ENCODE results near the gene INPP4A.

The INPP4A gene

DNA sequence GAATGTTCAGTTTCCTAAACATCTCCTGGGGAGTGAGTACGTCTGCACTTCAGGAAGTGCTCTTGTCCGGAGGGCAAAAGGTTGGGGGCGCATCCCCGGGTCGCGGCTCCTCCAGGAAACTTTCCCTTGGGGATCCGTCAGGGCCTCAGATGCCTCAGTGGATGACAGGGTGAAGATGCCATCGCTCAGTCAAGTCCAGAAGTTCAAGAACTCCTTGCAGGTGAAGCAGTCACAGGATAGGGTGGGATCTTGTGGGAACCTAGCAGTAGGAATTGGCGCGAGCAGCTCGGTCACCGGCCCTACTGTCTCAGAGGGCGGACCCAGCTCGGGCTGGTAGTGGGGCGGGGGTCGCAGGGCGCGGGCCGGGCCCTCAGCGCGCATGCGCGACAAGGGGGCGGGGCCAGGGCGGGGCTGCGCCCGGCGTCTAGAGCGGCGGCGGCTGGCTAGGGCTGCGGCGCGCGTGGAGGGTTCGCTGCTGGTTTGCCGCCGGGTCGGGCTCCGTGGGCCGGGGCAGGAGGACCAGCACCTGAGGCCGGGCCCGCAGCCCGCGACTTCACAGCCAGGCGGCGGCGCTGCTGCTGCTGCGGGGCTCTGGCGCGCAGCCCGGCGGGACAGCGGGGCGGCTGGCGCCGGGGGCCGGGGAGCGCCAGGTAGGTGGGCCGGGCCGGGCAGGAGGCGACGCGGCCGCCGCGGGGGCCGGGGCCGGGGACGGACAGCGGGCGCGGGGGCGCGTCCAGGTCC, at the start of gene INPP4A:
INPP4A (plus strand) TSS at position 423 of the 741 bp plus-strand sequence. CDS start 75,191 bp downstream, outside the sequence.
- POLR2A ChIA-PET = no interaction called here
- H3K4me3 ChIP-seq (ENCODE audit: low read depth, low read length) = peak within 1 kb of the TSS; percentile 74
- CTCF ChIA-PET = no interaction called here
- TF ChIP-seq, protein P1, sequence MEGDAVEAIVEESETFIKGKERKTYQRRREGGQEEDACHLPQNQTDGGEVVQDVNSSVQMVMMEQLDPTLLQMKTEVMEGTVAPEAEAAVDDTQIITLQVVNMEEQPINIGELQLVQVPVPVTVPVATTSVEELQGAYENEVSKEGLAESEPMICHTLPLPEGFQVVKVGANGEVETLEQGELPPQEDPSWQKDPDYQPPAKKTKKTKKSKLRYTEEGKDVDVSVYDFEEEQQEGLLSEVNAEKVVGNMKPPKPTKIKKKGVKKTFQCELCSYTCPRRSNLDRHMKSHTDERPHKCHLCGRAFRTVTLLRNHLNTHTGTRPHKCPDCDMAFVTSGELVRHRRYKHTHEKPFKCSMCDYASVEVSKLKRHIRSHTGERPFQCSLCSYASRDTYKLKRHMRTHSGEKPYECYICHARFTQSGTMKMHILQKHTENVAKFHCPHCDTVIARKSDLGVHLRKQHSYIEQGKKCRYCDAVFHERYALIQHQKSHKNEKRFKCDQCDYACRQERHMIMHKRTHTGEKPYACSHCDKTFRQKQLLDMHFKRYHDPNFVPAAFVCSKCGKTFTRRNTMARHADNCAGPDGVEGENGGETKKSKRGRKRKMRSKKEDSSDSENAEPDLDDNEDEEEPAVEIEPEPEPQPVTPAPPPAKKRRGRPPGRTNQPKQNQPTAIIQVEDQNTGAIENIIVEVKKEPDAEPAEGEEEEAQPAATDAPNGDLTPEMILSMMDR (IDR thresholded peaks at IDR 0.05; ENCODE audit: insufficient read depth, low read length, missing control alignments) = no peak
- DNase-seq (ENCODE audit: low read depth, low spot score) = no peak

DNA sequence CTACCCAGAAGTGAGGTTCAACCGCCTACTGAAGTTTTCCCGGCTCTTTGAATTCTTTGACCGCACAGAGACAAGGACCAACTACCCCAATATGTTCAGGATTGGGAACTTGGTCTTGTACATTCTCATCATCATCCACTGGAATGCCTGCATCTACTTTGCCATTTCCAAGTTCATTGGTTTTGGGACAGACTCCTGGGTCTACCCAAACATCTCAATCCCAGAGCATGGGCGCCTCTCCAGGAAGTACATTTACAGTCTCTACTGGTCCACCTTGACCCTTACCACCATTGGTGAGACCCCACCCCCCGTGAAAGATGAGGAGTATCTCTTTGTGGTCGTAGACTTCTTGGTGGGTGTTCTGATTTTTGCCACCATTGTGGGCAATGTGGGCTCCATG, 48.7 kb upstream of the INPP4A start:
- ChIA-PET POLR2A (no interaction called here), CTCF (no interaction called here)
- DNase-seq (ENCODE audit: low read depth, low spot score) = no peak
- TF ChIP-seq, protein P1 (IDR thresholded peaks at IDR 0.05; ENCODE audit: insufficient read depth, low read length, missing control alignments) = no peak
- H3K4me3 ChIP-seq (ENCODE audit: low read depth, low read length) = no peak overlapping the region

DNA sequence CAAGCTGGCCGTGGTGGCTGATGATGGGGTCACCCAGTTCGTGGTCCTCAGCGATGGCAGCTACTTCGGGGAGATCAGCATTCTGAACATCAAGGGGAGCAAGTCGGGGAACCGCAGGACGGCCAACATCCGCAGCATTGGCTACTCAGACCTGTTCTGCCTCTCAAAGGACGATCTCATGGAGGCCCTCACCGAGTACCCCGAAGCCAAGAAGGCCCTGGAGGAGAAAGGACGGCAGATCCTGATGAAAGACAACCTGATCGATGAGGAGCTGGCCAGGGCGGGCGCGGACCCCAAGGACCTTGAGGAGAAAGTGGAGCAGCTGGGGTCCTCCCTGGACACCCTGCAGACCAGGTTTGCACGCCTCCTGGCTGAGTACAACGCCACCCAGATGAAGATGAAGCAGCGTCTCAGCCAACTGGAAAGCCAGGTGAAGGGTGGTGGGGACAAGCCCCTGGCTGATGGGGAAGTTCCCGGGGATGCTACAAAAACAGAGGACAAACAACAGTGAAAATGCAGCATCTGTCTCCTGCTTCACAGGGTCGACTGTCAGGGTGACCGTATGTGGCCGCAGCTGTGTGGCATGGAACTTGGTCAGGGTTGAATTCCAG, 47.8 kb upstream of the INPP4A start:
- TF ChIP-seq, protein P1 (IDR thresholded peaks at IDR 0.05; ENCODE audit: insufficient read depth, low read length, missing control alignments) = no peak
- CTCF ChIA-PET = interaction anchor here (1.2 to 1.9 kb wide), 2 partner anchors 15 to 697 kb away, joined by 4 to 5 read pairs; no protein-coding TSS in a partner anchor
- H3K4me3 ChIP-seq (ENCODE audit: low read depth, low read length) = no peak overlapping the region
- POLR2A ChIA-PET = no interaction called here
- DNase-seq (ENCODE audit: low read depth, low spot score) = no peak

DNA sequence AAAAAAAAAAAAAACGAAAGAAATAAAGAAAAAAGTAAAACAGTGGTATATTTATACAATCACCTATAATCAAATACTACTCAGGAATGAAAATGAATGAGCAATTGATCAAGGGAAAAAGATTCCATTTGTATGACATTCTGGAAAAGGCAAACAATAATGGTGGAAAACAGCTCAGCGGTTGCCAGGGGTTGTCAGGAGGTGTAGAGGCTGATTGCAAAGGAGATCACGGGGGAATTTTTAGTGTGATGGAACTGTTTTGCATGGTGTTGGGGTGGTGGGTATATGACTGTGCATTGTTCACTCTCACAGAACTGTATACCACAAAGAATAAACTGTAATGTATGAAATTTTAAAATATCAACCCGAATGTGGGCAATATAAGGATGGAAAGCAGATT, 45.5 kb upstream of the INPP4A start:
- ChIA-PET CTCF (no interaction called here), POLR2A (no interaction called here)
- TF ChIP-seq, protein P1 (IDR thresholded peaks at IDR 0.05; ENCODE audit: insufficient read depth, low read length, missing control alignments) = no peak
- no peak for DNase-seq (ENCODE audit: low read depth, low spot score)
- no peak overlapping the region for H3K4me3 ChIP-seq (ENCODE audit: low read depth, low read length)

DNA sequence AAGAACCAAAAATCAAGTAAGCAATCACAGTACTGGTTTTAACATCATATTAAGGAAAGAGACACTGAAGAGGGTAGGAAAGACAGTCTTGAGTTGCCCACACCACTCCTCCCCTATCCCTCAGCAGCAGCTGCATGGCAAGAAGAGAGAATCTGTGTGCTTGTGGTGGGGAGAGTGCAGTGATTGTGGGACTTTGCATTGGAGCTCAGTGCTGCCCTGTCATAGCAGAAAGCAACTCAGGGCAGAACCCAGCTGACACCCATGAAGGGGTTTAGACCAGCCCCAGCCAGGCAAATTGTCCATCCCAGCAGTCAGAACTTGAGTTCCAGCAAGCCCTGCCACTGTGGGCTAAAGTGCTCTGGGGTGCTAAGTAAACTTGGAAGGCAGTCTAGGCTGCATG, 40.8 kb upstream of the INPP4A start:
- no peak overlapping the region for H3K4me3 ChIP-seq (ENCODE audit: low read depth, low read length)
- ChIA-PET CTCF (interaction anchor here (2.3 kb wide), 1 partner anchor 9 kb away, joined by 15 read pairs; no protein-coding TSS in a partner anchor), POLR2A (no interaction called here)
- DNase-seq (ENCODE audit: low read depth, low spot score) = no peak
- TF ChIP-seq, protein P1 (IDR thresholded peaks at IDR 0.05; ENCODE audit: insufficient read depth, low read length, missing control alignments) = no peak

DNA sequence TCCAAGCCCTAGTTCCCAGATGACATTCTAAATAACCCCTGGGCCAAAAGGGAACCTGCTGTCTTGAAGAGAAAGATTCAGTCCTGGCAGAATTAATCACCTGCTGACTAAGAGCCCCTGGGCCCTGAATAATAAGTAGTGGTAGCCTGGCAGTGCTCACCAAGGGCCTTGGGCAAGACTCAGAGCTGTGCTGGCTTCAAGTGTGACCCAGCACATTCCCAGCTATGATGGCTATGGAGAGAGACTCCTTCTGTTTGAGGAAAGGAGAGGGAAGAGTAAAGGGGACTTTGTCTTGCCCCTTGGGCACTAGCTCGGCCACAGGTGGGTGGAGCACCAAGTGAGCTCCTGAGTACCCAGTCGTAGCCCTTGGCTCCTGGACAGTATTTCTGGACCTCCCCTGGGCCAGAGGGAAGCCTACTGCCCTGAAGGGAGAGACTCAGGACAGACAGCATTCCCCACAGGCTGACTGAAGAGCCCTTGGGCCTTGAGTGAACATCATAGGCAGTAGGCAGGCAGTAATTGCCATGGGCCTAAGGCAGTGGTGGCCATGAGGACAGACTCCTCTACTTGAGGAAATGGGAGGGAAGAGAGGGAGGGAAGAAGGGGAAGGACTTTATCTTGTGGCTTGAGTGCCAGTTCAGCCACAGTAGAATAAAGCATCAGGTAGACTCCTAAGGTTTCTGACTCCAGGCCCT, 40.0 kb upstream of the INPP4A start:
- TF ChIP-seq, protein P1 (IDR thresholded peaks at IDR 0.05; ENCODE audit: insufficient read depth, low read length, missing control alignments) = no peak
- ChIA-PET CTCF (interaction anchor here (2.3 kb wide), 1 partner anchor 8 kb away, joined by 15 read pairs; no protein-coding TSS in a partner anchor), POLR2A (no interaction called here)
- DNase-seq (ENCODE audit: low read depth, low spot score) = no peak
- no peak overlapping the region for H3K4me3 ChIP-seq (ENCODE audit: low read depth, low read length)
